Fibroblast of pulmonary artery (primary cell): ENCODE measurements around the gene NOS1AP.
A peak's percentile ranks its signal among the peaks of the same experiment; 100 is the strongest.

ENCODE experiments used
- DNase-seq: peaks from one replicate; pipeline ENCODE4 v3.0.0-alpha.2; 2010; ENCODE audit warnings: low read depth
- H3K4me3 ChIP-seq: replicated peaks from 2 replicates; pipeline ENCODE4 v1.5.1; 2011; ENCODE audit warnings: low read depth, mild to moderate bottlenecking, control low read depth, low read length, moderate library complexity
- TF ChIP-seq, protein P1 (sequence below): IDR thresholded peaks from 2 replicates; pipeline ENCODE4 v1.5.1; 2011; ENCODE audit warnings: mild to moderate bottlenecking, control low read depth, low read length, inconsistent platforms; ENCODE audit errors: missing control alignments

The NOS1AP gene

DNA sequence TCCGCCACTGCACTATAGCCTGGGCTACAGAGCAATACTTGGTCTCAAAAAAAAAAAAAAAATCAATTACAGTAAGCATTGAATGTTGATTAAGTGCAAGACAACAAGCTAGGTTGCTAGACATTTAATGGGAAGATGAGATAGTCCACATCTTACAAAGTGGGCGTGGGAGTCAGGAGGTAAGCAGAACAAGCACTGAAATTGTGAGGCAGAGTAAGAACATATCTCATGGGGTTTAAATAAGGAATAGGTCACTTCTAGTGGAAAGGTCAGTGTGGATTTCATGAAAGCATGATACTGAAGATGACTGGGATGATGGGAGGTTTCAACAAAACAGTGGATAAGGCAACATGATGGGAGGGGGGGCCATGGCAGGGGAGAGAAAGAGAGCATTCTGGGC lies 44.0 kb upstream of the NOS1AP start:
- no peak overlapping the region for H3K4me3 ChIP-seq
- TF ChIP-seq, protein P1, sequence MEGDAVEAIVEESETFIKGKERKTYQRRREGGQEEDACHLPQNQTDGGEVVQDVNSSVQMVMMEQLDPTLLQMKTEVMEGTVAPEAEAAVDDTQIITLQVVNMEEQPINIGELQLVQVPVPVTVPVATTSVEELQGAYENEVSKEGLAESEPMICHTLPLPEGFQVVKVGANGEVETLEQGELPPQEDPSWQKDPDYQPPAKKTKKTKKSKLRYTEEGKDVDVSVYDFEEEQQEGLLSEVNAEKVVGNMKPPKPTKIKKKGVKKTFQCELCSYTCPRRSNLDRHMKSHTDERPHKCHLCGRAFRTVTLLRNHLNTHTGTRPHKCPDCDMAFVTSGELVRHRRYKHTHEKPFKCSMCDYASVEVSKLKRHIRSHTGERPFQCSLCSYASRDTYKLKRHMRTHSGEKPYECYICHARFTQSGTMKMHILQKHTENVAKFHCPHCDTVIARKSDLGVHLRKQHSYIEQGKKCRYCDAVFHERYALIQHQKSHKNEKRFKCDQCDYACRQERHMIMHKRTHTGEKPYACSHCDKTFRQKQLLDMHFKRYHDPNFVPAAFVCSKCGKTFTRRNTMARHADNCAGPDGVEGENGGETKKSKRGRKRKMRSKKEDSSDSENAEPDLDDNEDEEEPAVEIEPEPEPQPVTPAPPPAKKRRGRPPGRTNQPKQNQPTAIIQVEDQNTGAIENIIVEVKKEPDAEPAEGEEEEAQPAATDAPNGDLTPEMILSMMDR: no peak
- no peak for DNase-seq

- DNase-seq: peak; percentile 23
- TF ChIP-seq, protein P1: no peak
Observed at GRCh38 chr1:162026881-162027280, 42.6 kb upstream of the NOS1AP start.

DNA sequence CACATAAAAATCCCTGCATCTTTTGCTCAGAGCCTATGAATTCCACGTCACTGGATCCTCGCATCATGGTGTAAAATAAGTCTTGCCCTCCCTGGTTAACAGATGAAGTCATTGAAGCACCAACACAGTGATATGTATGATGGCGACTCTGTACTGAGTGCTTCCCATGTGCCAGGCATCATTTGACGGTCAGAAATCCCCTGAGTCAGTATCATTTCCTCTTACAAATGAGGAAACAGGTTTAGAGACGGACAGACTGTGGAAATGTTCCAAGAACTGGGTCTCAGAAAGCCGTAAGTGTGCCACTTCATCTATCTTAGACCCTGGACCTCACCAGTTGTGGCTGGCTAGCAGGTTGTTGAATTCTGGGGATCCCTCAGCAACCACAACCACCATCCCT lies 40.8 kb upstream of the NOS1AP start:
- no peak overlapping the region for H3K4me3 ChIP-seq
- DNase-seq: no peak
- TF ChIP-seq, protein P1: no peak

More at GRCh38 chr1:162026881-162027280, 42.6 kb upstream of the NOS1AP start:
- no peak overlapping the region for H3K4me3 ChIP-seq

GRCh38 chr1:162029157-162029556 lies 40.3 kb upstream of the NOS1AP start:
- DNase-seq: no peak
- H3K4me3 ChIP-seq: no peak overlapping the region
- TF ChIP-seq, protein P1: no peak

GRCh38 chr1:162030759-162031280 lies 38.7 kb upstream of the NOS1AP start:
- TF ChIP-seq, protein P1: no peak

GRCh38 chr1:162033428-162033827 lies 36.1 kb upstream of the NOS1AP start:
- TF ChIP-seq, protein P1: no peak
- no peak for DNase-seq
- no peak overlapping the region for H3K4me3 ChIP-seq

More at GRCh38 chr1:162030759-162031280, 38.7 kb upstream of the NOS1AP start:
- no peak overlapping the region for H3K4me3 ChIP-seq
- no peak for DNase-seq

DNA sequence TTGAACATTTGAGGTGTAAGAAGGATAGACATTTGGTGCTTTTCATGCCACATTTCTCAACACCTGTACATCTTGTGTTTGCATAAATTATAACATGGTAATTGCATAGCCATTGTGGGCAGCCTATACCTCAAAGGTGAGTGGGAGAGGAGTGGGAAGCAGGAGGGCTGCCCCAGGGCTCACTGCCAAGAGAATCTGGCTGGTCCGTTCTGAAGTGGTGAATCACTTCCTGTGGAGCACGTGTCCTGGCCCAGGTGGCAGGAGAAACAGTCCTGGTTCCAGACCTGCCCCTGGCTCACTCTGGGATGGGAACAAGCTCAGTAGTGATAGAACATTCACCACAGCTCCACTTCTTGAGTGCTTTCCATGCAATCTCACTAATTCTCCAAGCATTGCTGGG lies 34.2 kb upstream of the NOS1AP start:
- TF ChIP-seq, protein P1: no peak
- peak; percentile 37 for DNase-seq
- no peak overlapping the region for H3K4me3 ChIP-seq
